Adrenal gland (tissue), 5 donors: Measurements from ENCODE around the gene TNC.

ENCODE experiments used
- POLR2A ChIP-seq, 2 donors: fragments of 450-650 bp; IDR thresholded peaks; one replicate each; pipeline ENCODE4 v1.6.1; 2017; ENCODE audit warnings: antibody characterized with exemption in 2 of 2, mild to moderate bottlenecking in 2 of 2, moderate library complexity in 1 of 2
- TF ChIP-seq, protein P1 (sequence below), 6 experiments: fragments of 450-650 bp in 4 of 6; fragments of 200-600 bp in 2 of 6; sonication (generic) in 1 of 6; IDR thresholded peaks; 1 replicate in 5 of 6; 2 replicates in 1 of 6; pipeline versions ENCODE4 v1.5.1 to v1.8.0; 2016 to 2021; ENCODE audit warnings: antibody characterized with exemption in 6 of 6, mild to moderate bottlenecking in 2 of 6, moderate library complexity in 1 of 6
- donor health status: DM: no; HTN: no; CAD: no.

DNA sequence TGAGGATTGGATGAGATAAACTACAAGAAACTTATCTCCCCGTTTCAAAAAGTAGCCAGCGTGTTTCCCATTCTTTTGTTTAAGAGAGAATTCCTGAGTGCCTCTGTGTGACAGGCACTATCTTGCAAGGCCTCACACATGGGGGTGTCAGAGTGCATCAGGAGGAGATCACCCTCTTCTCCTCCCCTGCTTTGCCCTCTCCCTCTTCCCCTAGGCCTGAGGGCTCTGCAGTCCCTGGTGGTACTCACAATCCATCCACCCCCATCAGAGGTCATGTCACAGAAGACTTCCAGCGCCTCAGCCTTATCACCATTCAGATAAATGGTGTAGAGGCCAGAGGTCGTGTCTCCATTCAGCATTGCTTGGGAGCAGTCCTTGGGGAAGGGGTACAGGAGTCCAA lies 88.0 kb downstream of the TNC start:
- no peak for TF ChIP-seq POLR2A (IDR thresholded peaks at IDR 0.05)
- TF ChIP-seq, protein P1, sequence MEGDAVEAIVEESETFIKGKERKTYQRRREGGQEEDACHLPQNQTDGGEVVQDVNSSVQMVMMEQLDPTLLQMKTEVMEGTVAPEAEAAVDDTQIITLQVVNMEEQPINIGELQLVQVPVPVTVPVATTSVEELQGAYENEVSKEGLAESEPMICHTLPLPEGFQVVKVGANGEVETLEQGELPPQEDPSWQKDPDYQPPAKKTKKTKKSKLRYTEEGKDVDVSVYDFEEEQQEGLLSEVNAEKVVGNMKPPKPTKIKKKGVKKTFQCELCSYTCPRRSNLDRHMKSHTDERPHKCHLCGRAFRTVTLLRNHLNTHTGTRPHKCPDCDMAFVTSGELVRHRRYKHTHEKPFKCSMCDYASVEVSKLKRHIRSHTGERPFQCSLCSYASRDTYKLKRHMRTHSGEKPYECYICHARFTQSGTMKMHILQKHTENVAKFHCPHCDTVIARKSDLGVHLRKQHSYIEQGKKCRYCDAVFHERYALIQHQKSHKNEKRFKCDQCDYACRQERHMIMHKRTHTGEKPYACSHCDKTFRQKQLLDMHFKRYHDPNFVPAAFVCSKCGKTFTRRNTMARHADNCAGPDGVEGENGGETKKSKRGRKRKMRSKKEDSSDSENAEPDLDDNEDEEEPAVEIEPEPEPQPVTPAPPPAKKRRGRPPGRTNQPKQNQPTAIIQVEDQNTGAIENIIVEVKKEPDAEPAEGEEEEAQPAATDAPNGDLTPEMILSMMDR (IDR thresholded peaks at IDR 0.05): no peak
